IPS DF 4.7 (cell line): ENCODE data around the gene HK2.
"Not testable (repeated sequence)": the region's sequence is repeated elsewhere in the genome, so short reads cannot be mapped to it uniquely, and the experiment has no call there.

Experiments
- DNase-seq: peaks from one replicate; pipeline ENCODE4 v3.0.0-alpha.2; 2013; ENCODE audit warnings: low spot score; ENCODE audit errors: extremely low read depth

Gene HK2

GRCh38 chr2:74833418-74834233 is at the start of gene HK2:
Gene HK2 (plus strand): TSS chr2:74834127. CDS start chr2:74834581, 454 bp downstream.
- DNase-seq: no peak

GRCh38 chr2:74789271-74789670 is 44.7 kb upstream of the HK2 start:
- no peak for DNase-seq

- no peak for DNase-seq
Measured at GRCh38 chr2:74792282-74792681, 41.6 kb upstream of the HK2 start.

GRCh38 chr2:74794878-74795277 is 39.0 kb upstream of the HK2 start:
- not testable (repeated sequence) for DNase-seq

- no peak for DNase-seq
Measured at GRCh38 chr2:74806355-74806839, 27.5 kb upstream of the HK2 start.

GRCh38 chr2:74806920-74807319 is 27.0 kb upstream of the HK2 start:
- no peak for DNase-seq

GRCh38 chr2:74812787-74813590 is 20.9 kb upstream of the HK2 start:
- no peak for DNase-seq

- no peak for DNase-seq
Measured at GRCh38 chr2:74814102-74814501, 19.8 kb upstream of the HK2 start.

- DNase-seq: no peak
Measured at GRCh38 chr2:74815941-74816340, 18.0 kb upstream of the HK2 start.

GRCh38 chr2:74816540-74817303 is 17.2 kb upstream of the HK2 start:
- DNase-seq: no peak

- DNase-seq: no peak
Measured at GRCh38 chr2:74817304-74817675, 16.6 kb upstream of the HK2 start.

GRCh38 chr2:74819702-74820101 is 14.2 kb upstream of the HK2 start:
- no peak for DNase-seq

GRCh38 chr2:74821177-74822126 is 12.5 kb upstream of the HK2 start:
- DNase-seq: no peak

GRCh38 chr2:74822771-74823566 is 11.0 kb upstream of the HK2 start:
- no peak for DNase-seq

GRCh38 chr2:74824679-74825078 is 9.2 kb upstream of the HK2 start:
- no peak for DNase-seq

- no peak for DNase-seq
Measured at GRCh38 chr2:74828543-74828942, 5.4 kb upstream of the HK2 start.

GRCh38 chr2:74831693-74832530 is 2.0 kb upstream of the HK2 start:
- DNase-seq: no peak

- DNase-seq: not testable (repeated sequence)
Measured at GRCh38 chr2:74834234-74834791, 386 bp downstream of the HK2 start.
